SK-N-SH (cell line): Measurements from ENCODE around the gene RNF150. TPM values are rescaled to one million over a fixed set of nuclear protein-coding genes. Genes with fewer than 3 reads are reported as not detected.

Source experiments
- CTCF ChIA-PET: fragments of 300-600, 350-600 bp; formaldehyde crosslinking; extraction: SDS; loops from one replicate; lab custom pipeline; 2021; lab: Yijun Ruan, JAX
- POLR2A ChIA-PET: fragments of 350-600 bp; sonication (Branson Sonifier 250); formaldehyde crosslinking; extraction: SDS; loops from one replicate; lab custom pipeline; 2020; ENCODE audit warnings: antibody characterized with exemption, inconsistent platforms; lab: Yijun Ruan, JAX
- DNase-seq: peaks from one replicate; pipeline ENCODE4 v3.0.0; 2012
- H2AFZ ChIP-seq: fragments of 200-600 bp; sonication (generic); 2 replicates; pipeline ENCODE4 v1.8.1; 2016; ENCODE audit warnings: antibody characterized with exemption, mild to moderate bottlenecking, low read depth
- H3F3A ChIP-seq: fragments of 200-600 bp; sonication (generic); replicated peaks from 2 replicates; pipeline ENCODE3; 2016; ENCODE audit warnings: antibody characterized with exemption, mild to moderate bottlenecking; ENCODE audit not compliant: insufficient read depth
- H3K27ac ChIP-seq, 2 experiments: fragments of 200-500 bp in 1 of 2; fragments of 200-600 bp in 1 of 2; sonication (Bioruptor generic) in 1 of 2; sonication (generic), shearing (Covaris generic) in 1 of 2; 2 replicates each; pipeline versions ENCODE4 v1.5.1 to v1.6.1; 2014 to 2016; ENCODE audit warnings: low read depth in 2 of 2, inconsistent platforms in 1 of 2, low read length in 1 of 2, mild to moderate bottlenecking in 1 of 2, mixed read lengths in 1 of 2
- H3K27me3 ChIP-seq: fragments of 200-600 bp; sonication (generic), shearing (Covaris generic); 2 replicates; pipeline ENCODE4 v1.6.1; 2016; ENCODE audit warnings: mixed run types; ENCODE audit not compliant: insufficient read depth
- H3K36me3 ChIP-seq, 2 experiments: fragments of 200-500 bp in 1 of 2; fragments of 200-600 bp in 1 of 2; sonication (Bioruptor generic) in 1 of 2; sonication (generic) in 1 of 2; replicated peaks in 1 of 2; 2 replicates each; pipeline versions ENCODE3 to v1.5.1; 2014 to 2016; ENCODE audit warnings: low read length in 1 of 2, mild to moderate bottlenecking in 1 of 2; ENCODE audit not compliant: insufficient read depth in 2 of 2, control insufficient read depth in 1 of 2
- H3K4me1 ChIP-seq, 2 experiments: fragments of 200-500 bp in 1 of 2; fragments of 200-600 bp in 1 of 2; sonication (Bioruptor generic) in 1 of 2; sonication (generic), shearing (Covaris generic) in 1 of 2; 2 replicates each; pipeline versions ENCODE4 v1.5.1 to v1.6.1; 2014 to 2016; ENCODE audit warnings: low read depth in 1 of 2, low read length in 1 of 2, mixed run types in 1 of 2; ENCODE audit not compliant: insufficient read depth in 2 of 2, control insufficient read depth in 1 of 2
- H3K4me2 ChIP-seq: fragments of 200-600 bp; sonication (generic), shearing (Covaris generic); 2 replicates; pipeline ENCODE4 v1.6.1; 2017; ENCODE audit warnings: mixed run types
- H3K4me3 ChIP-seq, 2 experiments: fragments of 200-500 bp in 1 of 2; fragments of 200-600 bp in 1 of 2; sonication (Bioruptor generic) in 1 of 2; sonication (generic), shearing (Covaris generic) in 1 of 2; 2 replicates each; pipeline versions ENCODE4 v1.5.1 to v1.8.1; 2014 to 2016; ENCODE audit warnings: low read depth in 2 of 2, inconsistent platforms in 1 of 2, low read length in 1 of 2, mild to moderate bottlenecking in 1 of 2, mixed read lengths in 1 of 2, moderate library complexity in 1 of 2
- H3K79me2 ChIP-seq: fragments of 200-600 bp; sonication (generic); 2 replicates; pipeline ENCODE4 v1.8.1; 2017; ENCODE audit warnings: mild to moderate bottlenecking; ENCODE audit not compliant: insufficient read depth
- H3K9ac ChIP-seq: fragments of 200-600 bp; sonication (generic); 2 replicates; pipeline ENCODE4 v1.6.1; 2017; ENCODE audit warnings: mixed run types
- H3K9me2 ChIP-seq: fragments of 200-600 bp; sonication (generic); 2 replicates; pipeline ENCODE4 v1.6.1; 2017; ENCODE audit warnings: mixed run types
- H3K9me3 ChIP-seq: fragments of 200-600 bp; sonication (generic); 2 replicates; pipeline ENCODE4 v1.6.1; 2017; ENCODE audit warnings: mixed run types, mild to moderate bottlenecking, moderate library complexity
- H4K20me1 ChIP-seq: fragments of 200-600 bp; sonication (generic); 2 replicates; pipeline ENCODE4 v1.6.1; 2017; ENCODE audit warnings: mild to moderate bottlenecking, mixed run types; ENCODE audit not compliant: insufficient read depth
- CHD2 ChIP-seq: fragments of 150-350 bp; IDR thresholded peaks from 2 replicates; pipeline ENCODE4 v1.6.1; 2018; ENCODE audit warnings: low read length; ENCODE audit not compliant: partially characterized antibody
- CTCF ChIP-seq: fragments of 200-600 bp; sonication (generic); IDR thresholded peaks from 2 replicates; pipeline ENCODE4 v1.6.1; 2017; ENCODE audit warnings: antibody characterized with exemption, mild to moderate bottlenecking, moderate library complexity
- EP300 ChIP-seq, 2 experiments: IDR thresholded peaks; 2 replicates each; pipeline versions ENCODE4 v1.4.0 to v1.6.1; 2012; ENCODE audit warnings: borderline replicate concordance in 1 of 2, low read depth in 1 of 2, low read length in 1 of 2
- EZH2phosphoT487 ChIP-seq: fragments of 200-600 bp; sonication (generic); IDR thresholded peaks from 2 replicates; pipeline ENCODE4 v1.6.1; 2017; ENCODE audit warnings: low read depth, mixed run types, mild to moderate bottlenecking, antibody characterized with exemption, moderate library complexity, borderline replicate concordance
- FOXM1 ChIP-seq: IDR thresholded peaks from 2 replicates; pipeline ENCODE4 v1.4.0; 2012; ENCODE audit warnings: low read depth, mild to moderate bottlenecking
- GATA2 ChIP-seq: sonication (generic); formaldehyde crosslinking; IDR thresholded peaks from 2 replicates; pipeline ENCODE4 v1.5.0; 2020; ENCODE audit warnings: mild to moderate bottlenecking, missing genetic modification reagents
- IRF3 ChIP-seq: fragments of 150-350 bp; IDR thresholded peaks from 2 replicates; pipeline ENCODE4 v1.6.1; 2016; ENCODE audit warnings: mild to moderate bottlenecking, low read depth, low read length
- MEF2A ChIP-seq: IDR thresholded peaks from 2 replicates; pipeline ENCODE4 v1.4.0; 2012; ENCODE audit warnings: low read depth, borderline replicate concordance
- MXI1 ChIP-seq: IDR thresholded peaks from 2 replicates; pipeline ENCODE4 v1.6.1; 2012; ENCODE audit warnings: mild to moderate bottlenecking, low read depth, low read length, improper control_type of control experiment
- NRF1 ChIP-seq: IDR thresholded peaks from 2 replicates; pipeline ENCODE4 v1.6.1; 2012; ENCODE audit warnings: low read depth, mild to moderate bottlenecking, low read length
- PBX3 ChIP-seq: IDR thresholded peaks from 2 replicates; pipeline ENCODE4; 2012
- RCOR1 ChIP-seq: fragments of 150-350 bp; IDR thresholded peaks from 2 replicates; pipeline ENCODE4 v1.6.1; 2017; ENCODE audit warnings: antibody characterized with exemption, low read length
- RXRA ChIP-seq: IDR thresholded peaks from 2 replicates; pipeline ENCODE4 v1.4.0; 2012; ENCODE audit warnings: low read depth, mild to moderate bottlenecking, borderline replicate concordance
- SIN3A ChIP-seq: IDR thresholded peaks from 2 replicates; pipeline ENCODE4 v1.6.1; 2012; ENCODE audit warnings: low read depth, mild to moderate bottlenecking, low read length, moderate library complexity, borderline replicate concordance
- SMC3 ChIP-seq: IDR thresholded peaks from 2 replicates; pipeline ENCODE4 v1.6.1; 2012; ENCODE audit warnings: low read depth, low read length, improper control_type of control experiment
- TAF1 ChIP-seq: IDR thresholded peaks from 2 replicates; pipeline ENCODE4 v1.6.1; 2012; ENCODE audit warnings: low read depth, mild to moderate bottlenecking, low read length, moderate library complexity, borderline replicate concordance
- TCF12 ChIP-seq: IDR thresholded peaks from 2 replicates; pipeline ENCODE4 v1.4.0; 2012
- TEAD4 ChIP-seq: IDR thresholded peaks from 2 replicates; pipeline ENCODE4 v1.4.0; 2012; ENCODE audit warnings: mild to moderate bottlenecking, borderline replicate concordance; ENCODE audit not compliant: insufficient read depth
- YY1 ChIP-seq: IDR thresholded peaks from 2 replicates; pipeline ENCODE4 v1.4.0; 2012; ENCODE audit warnings: low read depth, mild to moderate bottlenecking
- WGBS: methylation state at CpG from one replicate; pipeline ENCODE4 v1.1.6; 2017; ENCODE audit warnings: low lambda C conversion rate; 5-methylcytosine and 5-hydroxymethylcytosine counted together
- polyA plus RNA-seq, 3 experiments: library from polyadenylated mRNA; depleted of rRNA; stranded (reverse); fragments of >200 nt; gene quantifications; 2 replicates each; pipeline ENCODE4 v1.2.3, GENCODE V29; 2012

RNF150 gene
- polyA plus RNA-seq, 1 of the 3 experiments (the other 2 are of a cell fraction), result 5.8 TPM

- no peaks in the 10 kb centered on the region for H4K20me1 ChIP-seq
- CTCF ChIA-PET, result no interaction called here
- H3K9me3 ChIP-seq, result no peaks in the 10 kb centered on the region
Observed at GRCh38 chr4:140833280-140833679, 300.0 kb downstream of the RNF150 start.

More at GRCh38 chr4:140833280-140833679, 300.0 kb downstream of the RNF150 start:
- Histone ChIP-seq H3F3A (no peaks in the 10 kb centered on the region), H3K27ac (no peak overlapping the region), H3K9me2 (no peaks in the 10 kb centered on the region), H3K27me3 (no peaks in the 10 kb centered on the region; the same call in 1 of the 2 replicates), H2AFZ (no peak overlapping the region), H3K9ac (no peak overlapping the region), H3K4me2 (no peak overlapping the region), H3K79me2 (no peaks in the 10 kb centered on the region), H3K4me1 (peaks cover 0 to 2% of the 10 kb centered on the region in 2 experiments; a peak in 2 of 4 replicates), H3K4me3 (no peak overlapping the region), H3K36me3 (no peaks in the 10 kb centered on the region)
- TF ChIP-seq NRF1, result no peak
- no peak for TF ChIP-seq TCF12
- TF ChIP-seq RXRA, result no peak
- TF ChIP-seq GATA2 (CRISPR knock-in tag), result no peak
- no peak for TF ChIP-seq YY1
- no peak for TF ChIP-seq FOXM1
- no peak for TF ChIP-seq EZH2phosphoT487
- TF ChIP-seq TEAD4, result no peak
- TF ChIP-seq CTCF, result no peak
- no peak for TF ChIP-seq MEF2A
- TF ChIP-seq TAF1, result no peak
- no peak for TF ChIP-seq SMC3
- TF ChIP-seq SIN3A, result no peak
- TF ChIP-seq EP300 (IDR thresholded peaks at IDR 0.05; ENCODE audit: borderline replicate concordance in 1 of 2, low read depth in 1 of 2, low read length in 1 of 2), result no peak
- no peak for TF ChIP-seq CHD2
- no peak for TF ChIP-seq RCOR1
- no peak for TF ChIP-seq IRF3
- TF ChIP-seq MXI1, result no peak
- TF ChIP-seq PBX3, result no peak
- 73% methylated on average over 4 of the region's 4 CpGs for WGBS
- POLR2A ChIA-PET, result no interaction called here
- DNase-seq, result no peak
